Cardiac muscle cell (in vitro differentiated cells and primary cell): ENCODE measurements around the gene ORAI3. TPM values are rescaled to one million over a fixed set of nuclear protein-coding genes. Genes with fewer than 3 reads are reported as not detected.

Source experiments
- DNase-seq, 2 donors: peaks; one replicate each; pipeline versions ENCODE4 v3.0.0 to v3.0.0-alpha.2; 2010 to 2017; ENCODE audit warnings: low read depth in 1 of 2, low spot score in 1 of 2
- H3K27ac ChIP-seq: fragments of 200-600 bp; sonication (generic); 2 replicates; pipeline ENCODE4 v1.5.1; 2016
- H3K27me3 ChIP-seq: fragments of 200-600 bp; sonication (generic); 2 replicates; pipeline ENCODE4 v1.6.0; 2016; ENCODE audit warnings: control low read depth
- H3K36me3 ChIP-seq: fragments of 200-600 bp; sonication (generic); 2 replicates; pipeline ENCODE4 v1.5.1; 2016; ENCODE audit warnings: control low read depth
- H3K4me1 ChIP-seq: fragments of 200-600 bp; sonication (generic); 2 replicates; pipeline ENCODE4 v1.8.1; 2017; ENCODE audit warnings: low read depth, mild to moderate bottlenecking, mixed run types
- H3K4me3 ChIP-seq: fragments of 200-600 bp; sonication (generic); 2 replicates; pipeline ENCODE4 v1.5.1; 2016; ENCODE audit warnings: mild to moderate bottlenecking
- H3K9me3 ChIP-seq: fragments of 200-600 bp; sonication (generic); 2 replicates; pipeline ENCODE4 v1.5.1; 2017; ENCODE audit warnings: low read depth, mild to moderate bottlenecking, control low read depth
- polyA plus RNA-seq: library from polyadenylated mRNA; unstranded; fragments of >200 nt; fragmentation: Nextera tagmentation; extraction: Ambion mirVana; gene quantifications from 2 replicates; pipeline ENCODE4 v1.2.1, GENCODE V29; 2016
- total RNA-seq: library from RNA; depleted of rRNA; stranded (reverse); fragments of >200 nt; gene quantifications from 2 replicates; pipeline ENCODE4 v1.2.3, GENCODE V29; 2016
- TF ChIP-seq, protein P1 (sequence below): IDR thresholded peaks from 2 replicates; pipeline ENCODE4 v1.5.1; 2012; ENCODE audit warnings: low read depth, mild to moderate bottlenecking, low read length

The ORAI3 gene
- total and polyA plus RNA-seq, 2 experiments from 2014 or later = 88.5 to 101 TPM

DNA sequence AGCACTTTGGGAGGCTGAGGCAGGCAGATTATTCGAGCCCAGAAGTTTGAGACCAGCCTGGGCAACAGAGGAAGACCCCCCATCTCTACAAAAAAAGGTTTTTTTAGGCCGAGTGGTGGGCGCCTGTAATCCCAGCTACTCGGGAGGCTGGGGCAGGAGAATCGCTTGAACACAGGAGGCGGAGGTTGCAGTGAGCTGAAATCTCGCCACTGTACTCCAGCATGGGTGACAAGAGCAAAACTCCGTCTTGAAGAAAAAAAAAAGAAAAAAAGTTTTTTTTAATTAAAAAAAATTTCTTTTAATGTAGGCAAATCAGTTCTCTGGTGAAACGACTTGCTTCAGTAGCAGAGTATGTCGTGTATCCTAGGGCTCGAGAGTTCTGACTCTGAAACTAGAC is 47.1 kb downstream of the ORAI3 start:
- DNase-seq = no peak
- no peak overlapping the region for H3K4me3 ChIP-seq

DNA sequence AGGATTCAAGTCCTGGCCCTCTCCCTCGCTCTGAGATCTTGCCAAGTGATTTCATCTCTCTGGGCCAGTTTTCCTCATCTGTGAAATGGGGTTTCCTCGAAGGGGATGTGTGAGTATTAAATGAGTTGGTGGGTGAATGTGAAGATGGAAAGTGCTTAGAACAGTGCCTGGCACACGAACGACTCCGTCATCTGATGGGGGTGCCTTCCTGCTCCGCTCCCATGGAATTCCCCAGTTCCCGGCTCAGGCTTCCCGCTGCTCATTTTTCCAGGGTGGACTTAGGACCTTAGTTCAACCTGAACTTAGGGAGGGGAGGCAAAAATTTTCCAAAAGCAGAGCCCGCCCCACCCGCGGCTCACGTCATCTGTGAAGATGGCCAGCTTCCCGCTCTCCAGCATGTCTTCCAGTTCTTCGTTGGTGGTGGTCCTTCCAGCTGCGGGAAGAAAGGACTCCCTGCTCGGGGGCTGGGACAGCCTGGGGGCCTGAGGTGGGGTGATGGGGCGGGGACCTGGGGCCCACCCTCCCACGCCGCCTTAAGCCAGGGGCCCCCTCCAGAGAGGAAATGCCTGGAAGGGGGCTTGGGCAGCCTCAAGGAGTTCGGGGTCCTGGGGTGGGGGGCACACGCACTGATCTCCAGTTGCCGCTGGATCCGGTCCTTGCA is 47.6 kb downstream of the ORAI3 start:
- Histone ChIP-seq H3K27ac (no peak overlapping the region), H3K27me3 (peaks cover 14% of the 10 kb centered on the region), H3K36me3 (no peaks in the 10 kb centered on the region), H3K9me3 (no peaks in the 10 kb centered on the region), H3K4me1 (peaks cover 4% of the 10 kb centered on the region), H3K4me3 (peak overlapping the region; percentile 30)
- TF ChIP-seq, protein P1, sequence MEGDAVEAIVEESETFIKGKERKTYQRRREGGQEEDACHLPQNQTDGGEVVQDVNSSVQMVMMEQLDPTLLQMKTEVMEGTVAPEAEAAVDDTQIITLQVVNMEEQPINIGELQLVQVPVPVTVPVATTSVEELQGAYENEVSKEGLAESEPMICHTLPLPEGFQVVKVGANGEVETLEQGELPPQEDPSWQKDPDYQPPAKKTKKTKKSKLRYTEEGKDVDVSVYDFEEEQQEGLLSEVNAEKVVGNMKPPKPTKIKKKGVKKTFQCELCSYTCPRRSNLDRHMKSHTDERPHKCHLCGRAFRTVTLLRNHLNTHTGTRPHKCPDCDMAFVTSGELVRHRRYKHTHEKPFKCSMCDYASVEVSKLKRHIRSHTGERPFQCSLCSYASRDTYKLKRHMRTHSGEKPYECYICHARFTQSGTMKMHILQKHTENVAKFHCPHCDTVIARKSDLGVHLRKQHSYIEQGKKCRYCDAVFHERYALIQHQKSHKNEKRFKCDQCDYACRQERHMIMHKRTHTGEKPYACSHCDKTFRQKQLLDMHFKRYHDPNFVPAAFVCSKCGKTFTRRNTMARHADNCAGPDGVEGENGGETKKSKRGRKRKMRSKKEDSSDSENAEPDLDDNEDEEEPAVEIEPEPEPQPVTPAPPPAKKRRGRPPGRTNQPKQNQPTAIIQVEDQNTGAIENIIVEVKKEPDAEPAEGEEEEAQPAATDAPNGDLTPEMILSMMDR = no peak
- DNase-seq = no peak

More for the DNA sequence above, 47.1 kb downstream of the ORAI3 start:
- Histone ChIP-seq H3K27ac (no peak overlapping the region), H3K4me1 (peaks cover 4% of the 10 kb centered on the region), H3K27me3 (peaks cover 14% of the 10 kb centered on the region), H3K36me3 (no peaks in the 10 kb centered on the region), H3K9me3 (no peaks in the 10 kb centered on the region)
- TF ChIP-seq, protein P1 = no peak

DNA sequence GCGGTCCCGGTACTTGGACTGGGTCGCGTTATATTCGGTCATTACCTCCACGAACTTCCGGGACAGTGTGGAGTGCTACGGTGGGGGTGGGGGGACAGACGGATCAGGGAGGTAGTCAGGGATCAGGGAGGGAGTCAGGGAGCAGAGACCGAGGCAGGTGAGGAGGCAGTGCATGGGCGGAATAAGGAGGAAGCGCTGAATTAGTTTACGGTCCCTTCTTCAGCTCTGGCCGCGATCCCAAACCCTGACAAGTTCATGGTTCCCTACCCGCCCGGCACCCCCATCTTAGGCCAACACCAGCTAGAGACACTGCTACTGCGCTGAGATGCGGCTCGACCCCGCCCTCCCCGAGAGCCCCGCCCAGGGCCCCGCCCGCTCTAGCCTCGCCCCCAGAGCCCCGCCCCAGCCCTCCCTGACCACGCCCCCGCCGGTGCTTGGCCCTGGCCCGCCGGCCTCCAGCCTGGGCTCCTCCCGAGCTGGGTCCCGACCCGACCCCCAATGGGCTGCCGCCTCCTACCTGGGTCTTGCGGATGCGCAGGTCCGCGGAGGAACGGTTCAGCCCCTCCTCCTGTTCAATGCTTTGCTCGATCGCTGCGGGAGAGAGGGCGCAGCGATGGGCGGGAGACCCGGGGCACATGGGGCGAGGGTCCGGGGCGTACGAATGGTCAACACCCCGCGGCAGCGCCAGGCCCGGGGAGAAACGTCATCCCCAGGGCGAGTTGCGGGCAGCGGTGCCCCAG is 48.3 kb downstream of the ORAI3 start:
- Histone ChIP-seq H3K27me3 (peaks cover 14% of the 10 kb centered on the region), H3K36me3 (no peaks in the 10 kb centered on the region), H3K27ac (no peak overlapping the region), H3K4me1 (peaks cover 8% of the 10 kb centered on the region), H3K4me3 (peak overlapping the region; percentile 30), H3K9me3 (no peaks in the 10 kb centered on the region)
- TF ChIP-seq, protein P1 = no peak
- peak; percentile 68 to 76 for DNase-seq

DNA sequence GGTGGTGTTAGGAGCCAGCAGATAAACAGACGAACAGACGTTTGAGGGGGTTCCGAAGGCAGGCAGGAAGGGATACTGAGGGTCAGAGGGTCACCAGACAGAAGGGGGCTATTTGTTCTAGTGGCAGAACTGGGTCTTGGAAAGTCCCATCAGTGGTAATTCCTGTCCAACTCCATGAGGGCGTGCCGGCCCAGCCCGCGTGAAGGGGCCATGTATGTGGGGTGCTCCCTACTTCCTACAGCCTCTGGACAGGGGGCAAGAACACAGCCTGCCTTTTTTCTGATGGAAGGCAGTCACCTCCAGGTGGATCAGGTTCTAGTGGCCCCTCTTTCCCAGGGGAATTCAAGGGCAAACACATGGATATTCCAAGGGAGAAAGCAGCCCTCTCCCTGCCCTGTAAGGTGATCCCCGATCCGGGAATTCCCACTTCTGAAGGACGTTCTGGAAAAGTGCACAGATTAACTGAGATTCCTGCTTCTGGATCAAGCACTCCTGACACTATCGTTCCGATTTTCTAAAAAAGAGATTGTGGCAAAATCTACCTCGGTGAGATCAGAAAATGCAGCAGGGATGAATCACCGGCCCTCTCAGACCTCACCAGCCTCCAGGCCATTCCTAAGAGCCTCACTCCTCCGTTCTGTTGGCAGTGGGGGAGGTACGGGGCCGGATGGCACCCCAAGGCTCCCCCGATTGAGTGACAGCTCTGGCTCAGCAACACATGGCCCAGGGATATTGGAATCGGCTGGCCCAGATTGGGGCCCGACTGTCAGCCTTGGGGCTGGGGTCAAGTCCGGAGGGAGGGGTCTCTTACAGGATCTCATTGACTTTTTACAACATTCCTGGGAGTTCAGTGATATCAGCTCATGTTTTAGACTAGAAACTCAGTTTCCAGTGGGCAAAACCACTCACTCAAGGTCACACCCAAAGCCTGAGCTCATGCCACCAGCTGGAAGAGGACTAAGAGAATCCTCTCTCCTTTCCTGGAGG is 49.1 kb downstream of the ORAI3 start:
- Histone ChIP-seq H3K36me3 (no peaks in the 10 kb centered on the region), H3K27ac (no peak overlapping the region), H3K4me3 (no peak overlapping the region), H3K9me3 (no peaks in the 10 kb centered on the region), H3K27me3 (peaks cover 14% of the 10 kb centered on the region), H3K4me1 (peaks cover 8% of the 10 kb centered on the region)
- TF ChIP-seq, protein P1 = no peak
- DNase-seq = peak in 1 of 2 donors; percentile 66
